Measurements from ENCODE around the gene CXCL16.
"Not testable (repeated sequence)": the region's sequence is repeated elsewhere in the genome, so short reads cannot be mapped to it uniquely, and the experiment has no call there.

CXCL16 gene

GRCh38 chr17:4689872-4690271, 49.9 kb downstream of the CXCL16 start:
- DNase-seq = not testable (repeated sequence)

- DNase-seq = not testable (repeated sequence)
These were observed 56.0 kb downstream of the CXCL16 start for GRCh38 chr17:4683739-4684138.

Measured in NCI-H446 treated with DMSO at 0.1 percent for 48 hours (cell line).